HL-60/S4 (cell line): ENCODE data around the gene STAC2.

Source experiments
- in situ Hi-C: fragments of 300-500 bp; cut with MboI; formaldehyde crosslinking; loops from 2 replicates; pipeline ENCODE4 v1.14.3; 2022; ENCODE audit warnings: low sequenced_read_pairs

STAC2 gene

DNA sequence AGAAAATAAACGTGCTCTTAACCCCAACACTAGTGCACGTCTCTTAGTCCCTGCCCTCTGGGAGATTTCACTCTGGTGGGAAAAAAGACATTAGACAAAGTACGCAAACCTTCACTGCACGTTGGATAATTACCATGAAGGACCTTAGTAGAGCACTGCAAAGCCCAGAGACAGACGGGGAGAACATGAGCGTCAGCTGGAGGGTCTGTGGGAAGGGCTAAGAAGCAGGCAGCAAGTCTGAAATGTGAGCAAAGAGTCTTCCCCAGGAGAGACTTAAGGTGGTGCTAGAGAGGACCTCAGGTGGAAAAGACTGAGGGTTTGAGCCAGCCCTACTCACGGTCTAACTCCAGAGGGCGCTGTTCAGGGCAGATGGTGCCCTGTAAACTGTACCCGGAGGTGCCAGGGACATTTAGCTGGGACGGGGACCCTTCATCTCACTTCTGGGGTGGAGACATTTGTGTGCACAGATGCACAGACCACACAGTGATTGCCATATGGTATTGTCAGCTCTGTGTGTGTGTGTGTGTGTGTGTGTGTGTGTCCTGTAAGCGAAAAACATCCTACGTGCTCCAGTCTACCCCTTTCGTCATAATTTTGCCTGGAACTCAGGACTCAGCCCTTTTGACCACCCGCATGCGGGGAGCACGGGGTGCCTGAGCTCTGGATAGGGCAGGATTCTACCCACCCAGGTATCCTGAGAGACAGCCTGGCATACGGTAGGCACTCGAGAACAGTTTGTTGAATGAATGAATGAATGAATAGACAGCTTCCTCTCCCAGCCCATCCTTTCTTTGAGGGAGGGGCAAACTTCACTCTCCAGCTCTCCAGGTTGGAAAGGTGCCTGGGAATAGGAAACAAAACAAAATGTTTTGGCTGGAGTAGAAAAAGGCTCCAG, 10.1 kb upstream of the STAC2 start:
- in situ Hi-C loops: no loop called here

DNA sequence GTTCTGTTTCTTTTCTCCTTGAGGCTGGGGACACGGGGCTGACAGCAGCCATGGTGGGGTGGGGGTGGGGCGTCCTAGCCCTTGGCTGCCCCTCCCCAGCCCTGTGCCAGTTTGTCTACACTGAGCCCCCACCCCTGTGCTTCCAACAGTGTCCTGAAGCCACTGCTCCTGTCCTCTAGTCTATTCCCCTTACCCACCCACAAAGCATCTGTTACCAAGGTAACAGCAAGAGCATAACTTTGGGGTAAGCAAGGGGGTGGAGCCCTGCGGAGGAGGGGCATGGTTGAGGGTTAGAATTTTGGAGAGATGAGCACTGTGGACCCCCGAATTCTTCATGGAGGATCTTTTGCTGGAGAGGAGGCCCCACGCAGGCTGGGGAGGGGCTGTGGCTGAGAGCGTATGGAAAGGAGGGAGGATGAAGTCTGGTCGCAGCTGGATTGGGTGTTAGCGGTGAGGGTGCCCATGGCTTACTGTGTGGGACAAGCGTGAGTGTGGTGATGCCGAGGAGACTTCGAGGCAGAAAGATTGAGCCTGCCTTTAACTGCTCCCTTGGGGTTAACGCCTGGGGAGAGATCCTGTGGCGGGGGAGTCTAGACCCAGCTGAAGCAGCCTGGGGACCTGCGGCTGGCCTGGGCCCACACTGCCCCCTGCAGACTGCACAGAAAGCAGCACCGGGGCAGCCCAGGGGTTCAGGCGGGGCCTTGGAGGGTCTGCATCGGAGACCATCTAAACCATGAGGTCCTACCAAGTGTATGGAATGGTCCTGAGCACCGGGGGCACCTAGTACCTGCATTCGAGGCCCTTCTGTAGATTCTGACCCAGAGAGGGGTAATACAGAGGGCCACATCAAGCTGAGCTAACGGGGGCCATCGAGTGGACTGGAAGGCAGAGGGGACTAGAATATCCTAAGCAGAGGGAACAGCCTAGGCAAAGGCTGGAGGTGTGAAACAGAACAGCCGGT, 6.1 kb upstream of the STAC2 start:
- in situ Hi-C loops: no loop called here

DNA sequence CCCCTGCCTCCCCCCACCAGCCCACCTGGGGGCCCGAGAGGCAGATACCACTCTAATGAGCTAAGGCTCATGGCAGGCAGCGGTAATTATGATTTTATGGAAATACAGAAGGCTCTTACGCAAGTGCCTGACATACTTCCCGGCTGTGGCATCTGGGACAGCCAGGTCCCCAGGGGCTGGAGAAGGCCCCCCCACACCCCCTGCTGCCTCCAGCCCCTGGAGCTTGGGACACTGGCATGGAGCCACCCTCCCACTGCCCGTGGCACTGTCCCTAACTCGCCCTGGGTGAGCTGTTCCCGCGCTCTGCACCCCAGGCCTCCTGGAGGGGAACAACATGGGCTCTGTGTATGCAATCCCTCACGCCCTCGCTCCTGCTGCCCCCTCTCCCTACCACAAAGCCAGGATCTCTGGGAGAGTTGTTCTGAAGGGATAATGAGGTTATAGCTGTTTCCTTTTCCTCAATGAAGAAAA, 5.4 kb upstream of the STAC2 start:
- in situ Hi-C loops: no loop called here

DNA sequence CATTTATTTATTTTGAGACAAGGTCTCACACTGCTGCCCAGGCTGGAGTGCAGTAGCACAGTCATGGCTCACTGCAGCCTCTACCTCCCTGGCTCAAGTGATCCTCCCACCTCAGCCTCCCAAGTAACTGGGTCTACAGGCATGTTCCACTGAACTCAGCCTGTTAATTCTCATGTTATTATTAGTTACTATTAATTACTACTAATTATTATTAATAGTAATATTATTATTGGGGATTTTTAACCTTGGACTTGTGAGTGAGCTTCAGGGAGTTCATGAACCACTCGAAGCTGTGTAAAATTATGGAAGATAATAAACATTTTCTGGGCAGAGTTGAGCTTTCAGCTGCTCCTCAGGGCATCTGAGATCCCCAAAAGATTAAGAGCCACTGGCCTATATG, 4.6 kb upstream of the STAC2 start:
- in situ Hi-C loops: no loop called here

DNA sequence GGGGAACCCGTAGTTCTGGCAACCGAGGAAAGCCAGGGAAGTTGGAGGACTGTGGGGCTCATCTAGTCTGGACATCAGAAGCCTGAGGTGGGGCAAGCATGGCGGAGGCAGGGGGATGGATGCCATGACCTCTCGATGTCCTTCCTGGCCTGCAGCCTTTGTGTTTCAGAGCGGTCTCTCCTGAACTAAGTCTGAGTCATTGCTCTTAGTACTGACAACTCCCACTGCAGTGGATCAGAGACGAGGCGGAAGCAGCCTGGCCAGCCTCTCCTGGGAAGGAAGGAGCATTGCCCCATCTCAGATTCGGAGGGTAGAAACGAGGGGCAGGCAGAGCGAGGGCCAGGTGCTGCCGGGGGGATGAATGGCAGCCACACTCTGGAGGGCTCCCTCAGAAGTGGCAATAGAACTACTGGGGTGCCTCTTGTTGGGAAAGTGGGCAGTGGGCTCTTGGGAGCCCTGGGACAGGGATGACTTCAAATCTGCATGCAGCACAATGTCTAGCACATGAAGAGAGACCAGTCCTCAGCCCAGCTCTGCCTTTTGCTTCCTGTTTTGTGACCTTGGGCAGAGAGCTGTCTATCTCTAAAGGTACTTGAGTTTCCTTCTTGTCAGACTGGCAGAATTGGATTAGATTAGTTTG, 3.6 kb upstream of the STAC2 start:
- in situ Hi-C loops: no loop called here

DNA sequence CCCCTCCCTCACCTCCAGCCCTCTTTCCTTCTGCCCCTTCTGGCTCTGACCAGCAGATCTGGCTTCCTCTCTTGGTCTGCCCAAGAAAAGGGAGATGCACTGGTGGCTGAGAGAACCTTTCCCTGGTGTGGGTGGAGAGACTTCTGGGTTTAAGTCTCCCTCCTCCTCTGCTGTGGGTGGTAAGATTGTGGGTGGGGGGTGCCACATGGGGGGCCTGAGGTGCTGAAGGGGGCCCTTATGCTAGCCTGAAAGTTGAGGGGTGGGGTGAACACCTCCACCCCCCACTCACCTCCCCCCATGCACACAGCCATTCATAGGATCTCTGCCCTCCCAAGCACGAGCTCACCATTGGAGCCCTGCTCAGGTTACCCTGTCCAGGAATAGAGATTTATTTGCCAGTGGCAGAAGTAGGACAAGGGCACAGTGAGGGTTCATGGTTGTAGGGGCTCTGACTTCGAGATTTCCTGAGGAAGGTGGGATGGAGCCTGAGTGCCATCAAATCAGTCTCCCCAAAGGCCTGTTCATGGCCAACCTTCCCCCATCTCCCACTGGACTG, 1.7 kb upstream of the STAC2 start:
- in situ Hi-C loops: no loop called here

DNA sequence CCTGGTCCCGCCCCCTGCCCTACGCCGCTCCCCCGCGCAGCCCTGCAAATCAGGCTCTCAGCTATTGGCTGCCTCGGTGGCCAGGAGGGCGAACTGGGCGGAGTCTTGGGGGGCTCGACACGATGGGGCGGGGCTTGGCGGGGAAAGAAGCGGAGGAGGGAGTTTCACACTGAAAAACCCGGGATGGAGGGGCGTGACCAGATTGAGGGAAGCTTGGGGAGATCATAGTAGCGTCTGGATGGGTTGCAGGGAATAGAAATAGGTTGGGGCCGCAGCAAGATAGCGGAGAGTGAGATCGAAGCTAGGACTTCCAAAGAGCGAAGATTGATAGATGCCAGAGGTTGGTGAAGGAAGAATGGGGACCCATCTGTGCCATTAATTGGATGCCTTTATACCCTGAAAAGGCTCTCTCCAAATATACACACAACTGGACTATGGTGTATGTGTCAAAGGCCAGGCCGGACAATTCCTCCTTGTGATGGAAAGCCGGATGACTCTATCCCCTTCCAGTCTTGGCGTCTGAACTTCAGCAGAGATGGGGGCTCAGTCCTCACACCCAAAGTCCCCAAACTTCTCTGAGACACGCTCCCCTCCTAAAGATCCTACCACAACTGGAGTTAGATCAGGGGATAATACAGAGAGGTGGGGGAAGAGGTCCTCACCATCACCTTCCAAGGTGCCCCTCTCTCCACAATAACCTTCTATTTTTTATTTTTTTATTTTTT, 376 bp upstream of the STAC2 start:
- in situ Hi-C loops: no loop called here

DNA sequence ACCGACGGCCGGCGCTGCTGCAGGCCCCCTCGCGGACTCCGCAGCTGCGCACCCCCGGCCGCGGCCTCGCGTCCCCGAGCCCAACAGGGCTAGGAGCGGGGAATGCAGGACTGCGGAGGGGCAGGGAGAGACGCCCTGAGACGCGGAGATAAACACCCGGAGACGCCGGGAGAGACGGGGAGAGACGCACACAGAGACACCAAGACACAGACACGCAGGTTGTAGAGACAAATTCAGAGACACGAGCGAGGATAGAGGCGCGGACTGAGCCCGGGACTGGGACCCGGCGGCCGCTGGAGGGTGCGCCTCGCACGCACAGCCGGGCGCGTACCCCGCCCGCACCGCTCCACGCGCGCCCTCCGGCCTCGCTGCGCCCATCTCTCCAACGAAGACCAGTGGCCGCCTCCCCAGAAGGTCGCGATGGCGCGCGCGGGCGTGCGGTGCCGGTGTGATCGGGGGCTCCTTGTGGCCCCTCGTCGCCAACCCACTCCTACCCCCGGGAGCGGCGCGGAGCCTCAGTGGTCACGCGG, 902 bp downstream of the STAC2 start:
- in situ Hi-C loops: no loop called here

DNA sequence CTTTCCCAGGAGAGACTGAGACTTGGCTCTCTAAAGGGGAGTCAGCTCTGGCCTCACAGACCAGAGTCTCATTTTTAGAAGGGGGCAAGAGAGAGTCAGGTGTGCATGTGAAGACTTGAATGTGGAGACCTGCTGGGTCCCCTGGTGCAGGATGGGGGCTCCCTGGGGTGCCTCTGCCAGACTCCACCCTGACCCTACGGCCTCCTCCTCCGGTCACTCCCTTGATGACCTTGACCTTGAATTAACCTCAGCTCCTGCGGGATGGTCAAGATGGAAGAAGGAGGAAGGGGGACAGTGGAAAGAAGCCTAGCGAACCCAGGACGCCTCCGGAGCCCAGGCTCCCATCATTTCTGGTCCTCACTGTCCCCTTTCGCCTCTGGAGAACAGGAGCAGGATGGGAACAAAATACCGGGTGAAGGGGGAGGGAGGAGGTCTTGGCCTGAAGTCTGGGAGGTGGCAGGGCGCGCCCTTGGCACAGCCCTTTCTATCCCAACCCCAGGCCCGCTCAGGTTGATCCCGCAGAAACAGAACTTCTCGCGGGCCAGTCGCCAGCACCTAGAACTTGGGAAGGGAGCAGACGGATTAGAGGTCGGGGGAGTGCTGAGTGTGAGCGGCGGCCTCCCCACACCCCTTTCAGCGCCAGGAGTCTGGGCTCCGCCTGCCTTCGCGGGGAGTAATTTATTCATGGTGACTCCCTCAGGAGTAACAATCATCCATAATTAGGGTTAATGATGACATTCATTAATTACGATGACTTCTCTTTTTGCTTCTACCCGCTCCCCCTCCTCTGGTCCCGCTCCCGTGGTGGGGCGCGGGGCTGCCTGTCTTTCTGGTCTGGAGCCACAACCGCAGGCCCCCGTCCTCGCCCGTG, 1.6 kb downstream of the STAC2 start:
- in situ Hi-C loops: no loop called here

DNA sequence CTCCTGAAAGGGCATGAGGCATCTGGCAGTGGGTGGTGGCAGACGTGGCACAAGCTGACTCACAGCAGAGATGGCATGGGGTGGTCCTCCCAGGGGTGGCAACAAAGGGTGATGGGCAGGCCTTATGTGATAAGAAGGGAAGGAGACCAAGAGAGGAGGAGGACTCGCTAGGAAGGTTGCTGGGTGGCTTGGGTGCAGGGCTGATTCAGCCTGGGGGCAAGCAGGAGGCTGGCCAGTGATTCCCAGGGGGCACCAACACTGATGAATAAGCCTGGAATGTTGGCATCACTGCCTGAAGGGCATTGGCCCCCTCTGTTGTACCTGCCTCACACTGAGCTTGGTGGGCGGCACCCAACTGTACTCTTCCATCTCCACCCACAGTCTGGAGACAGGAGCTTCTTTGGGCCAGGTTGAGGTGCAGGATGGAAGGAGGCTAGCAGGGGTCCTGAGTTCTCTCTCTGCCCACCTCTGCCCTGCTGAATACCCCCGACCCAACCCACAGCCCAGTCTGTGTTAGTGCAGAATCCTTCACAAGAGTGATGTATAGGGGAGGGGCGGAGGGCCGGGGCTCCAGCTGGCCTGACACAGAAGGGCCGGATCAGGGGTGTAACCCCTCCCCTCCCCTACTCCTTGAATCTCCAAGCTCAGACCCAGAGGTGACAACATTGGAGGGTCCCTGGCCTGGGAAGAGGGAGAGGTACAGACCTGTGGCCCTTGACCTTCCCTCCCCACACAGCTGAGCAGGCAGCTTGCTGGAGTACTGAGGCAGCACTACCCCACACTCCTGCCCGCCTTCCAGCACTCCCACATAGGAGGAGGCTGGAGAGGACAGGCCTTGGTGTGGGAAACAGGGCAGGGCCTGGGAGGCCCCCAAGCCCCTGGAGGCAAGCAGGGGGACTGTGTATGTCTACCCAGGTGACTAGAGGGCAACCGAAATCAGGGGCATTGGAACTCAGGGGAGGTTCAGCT, 2.6 kb downstream of the STAC2 start:
- in situ Hi-C loops: no loop called here

DNA sequence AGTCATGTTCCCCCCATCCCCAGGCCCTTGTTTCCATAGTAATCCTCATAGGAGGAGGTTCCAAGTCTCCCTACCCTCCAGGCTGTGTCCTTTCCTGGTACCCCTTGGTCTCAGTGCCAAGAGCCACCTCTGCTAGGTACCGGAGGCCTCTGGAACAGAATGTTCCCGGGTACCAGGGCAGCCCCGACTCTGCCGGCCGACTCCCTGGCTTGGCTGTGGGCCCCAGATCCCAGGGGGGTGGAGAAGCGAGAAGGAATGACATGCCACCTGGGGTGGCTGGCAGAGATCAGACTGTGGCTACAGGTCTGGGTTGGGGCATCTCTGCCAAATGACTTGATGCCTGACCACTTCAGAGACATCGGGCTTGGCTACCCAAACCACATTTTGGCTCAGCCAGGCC, 3.6 kb downstream of the STAC2 start:
- in situ Hi-C loops: no loop called here

DNA sequence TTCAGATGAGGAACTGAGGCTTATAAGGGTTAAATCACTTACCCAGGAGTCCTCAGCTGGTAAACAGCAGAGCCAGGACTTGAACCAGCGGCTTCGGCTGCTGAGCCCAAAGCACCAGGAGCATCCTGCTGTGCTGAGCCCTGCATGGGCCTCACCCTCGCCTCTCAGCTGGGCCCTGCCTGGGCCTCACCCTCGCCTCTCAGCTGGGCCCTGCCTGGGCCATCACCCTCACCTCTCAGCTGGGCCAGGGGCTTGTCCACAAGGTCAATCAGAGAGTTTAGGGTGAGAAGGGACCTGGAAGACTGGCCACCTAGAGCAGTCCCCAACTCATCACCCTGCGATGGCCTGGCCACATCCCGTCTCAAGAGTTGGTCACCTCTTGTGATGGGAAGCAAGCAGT, 4.2 kb downstream of the STAC2 start:
- in situ Hi-C loops: no loop called here

DNA sequence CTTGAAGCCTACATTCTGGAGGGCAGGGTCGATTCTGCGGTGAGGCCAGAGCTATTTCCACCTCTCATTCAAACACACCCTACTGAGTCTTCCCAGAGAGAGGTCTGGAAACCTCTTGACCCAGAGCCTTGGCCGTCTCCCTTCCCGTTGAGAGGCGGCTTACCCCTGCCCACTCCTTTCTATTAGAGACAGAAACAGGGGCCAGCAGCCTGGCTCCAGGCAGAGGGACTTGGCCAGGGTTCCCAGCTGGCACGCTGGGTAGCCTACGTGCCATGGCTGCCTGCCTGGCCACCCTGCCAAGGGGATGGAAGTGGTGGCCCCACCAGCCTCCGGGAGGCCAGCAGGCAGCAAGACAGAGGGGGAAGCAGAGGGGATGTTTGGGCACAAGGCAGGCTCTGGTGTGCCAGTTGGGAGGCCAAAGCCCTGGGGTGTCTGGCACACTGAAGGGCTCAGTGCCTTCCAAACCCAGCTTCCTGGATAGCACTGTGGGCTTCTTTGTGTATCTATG, 6.0 kb downstream of the STAC2 start:
- in situ Hi-C loops: no loop called here

DNA sequence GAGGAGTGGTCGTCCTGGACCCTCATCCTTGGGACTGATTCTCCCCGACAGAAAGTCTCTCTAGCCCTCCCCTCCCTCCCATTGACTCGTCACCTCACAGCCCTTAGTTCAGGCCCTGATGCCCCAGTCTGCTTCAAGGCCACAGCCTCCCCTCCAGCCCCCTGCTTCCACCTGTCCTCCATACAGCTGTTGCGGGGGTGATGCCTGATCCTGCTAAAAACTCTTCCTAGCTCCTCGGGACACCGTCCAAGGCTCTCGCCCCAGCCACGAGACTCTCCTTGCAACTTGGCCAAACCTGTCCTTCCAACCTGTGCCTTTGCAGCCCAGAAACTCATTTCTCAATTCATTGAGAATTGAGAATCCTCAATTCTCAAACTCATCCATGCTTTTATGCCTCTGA, 6.8 kb downstream of the STAC2 start:
- in situ Hi-C loops: no loop called here

DNA sequence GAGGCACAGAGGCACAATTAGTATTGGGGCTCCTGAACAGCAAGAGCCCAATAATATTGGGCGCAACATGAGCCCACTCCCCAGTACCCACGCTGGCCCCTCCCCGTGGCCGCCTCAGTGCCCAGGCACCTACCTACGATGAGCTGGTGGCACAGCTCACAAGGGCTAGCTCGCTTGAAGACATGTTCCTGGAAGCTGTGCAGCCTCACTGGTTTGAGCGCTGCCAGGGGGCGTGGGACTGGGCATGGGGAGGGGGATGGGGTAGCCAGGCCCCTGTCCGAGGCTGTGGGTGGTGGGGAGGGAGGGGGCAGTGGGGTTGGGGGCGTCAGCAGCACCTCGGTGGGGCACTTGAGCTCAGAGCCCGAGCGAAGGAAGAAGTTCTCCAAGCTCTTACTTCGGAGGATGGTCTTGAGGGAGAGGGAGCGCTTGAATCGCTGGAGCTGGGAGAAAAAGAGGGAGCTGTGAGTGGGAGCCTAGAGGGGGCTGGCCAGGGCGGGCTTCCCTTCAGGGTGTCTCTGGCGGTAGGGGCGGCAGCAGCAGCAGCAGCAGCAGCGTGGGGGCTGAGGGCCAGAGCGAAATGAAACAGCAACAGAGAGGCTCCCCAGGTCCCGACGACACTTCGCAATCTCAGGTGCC, 7.9 kb downstream of the STAC2 start:
- in situ Hi-C loops: no loop called here

DNA sequence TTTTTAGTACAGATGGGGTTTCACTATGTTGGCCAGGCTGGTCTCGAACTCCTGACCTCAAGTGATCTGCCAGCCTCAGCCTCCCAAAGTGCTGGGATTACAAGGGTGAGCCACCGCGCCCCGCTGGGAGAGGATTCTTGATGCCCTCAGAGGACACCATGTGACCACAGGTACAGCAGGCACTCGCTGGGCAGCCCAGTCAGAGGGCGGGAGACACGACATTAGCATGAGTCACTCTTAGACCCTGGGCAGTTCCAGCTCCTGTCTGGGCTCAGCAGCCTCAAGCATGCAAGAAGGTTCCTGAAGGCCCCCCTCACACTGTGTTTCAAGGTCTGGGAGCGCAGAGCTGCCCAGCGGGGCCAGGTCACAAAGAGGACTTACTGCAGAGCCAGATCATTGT, 11.9 kb downstream of the STAC2 start:
- in situ Hi-C loops: no loop called here

DNA sequence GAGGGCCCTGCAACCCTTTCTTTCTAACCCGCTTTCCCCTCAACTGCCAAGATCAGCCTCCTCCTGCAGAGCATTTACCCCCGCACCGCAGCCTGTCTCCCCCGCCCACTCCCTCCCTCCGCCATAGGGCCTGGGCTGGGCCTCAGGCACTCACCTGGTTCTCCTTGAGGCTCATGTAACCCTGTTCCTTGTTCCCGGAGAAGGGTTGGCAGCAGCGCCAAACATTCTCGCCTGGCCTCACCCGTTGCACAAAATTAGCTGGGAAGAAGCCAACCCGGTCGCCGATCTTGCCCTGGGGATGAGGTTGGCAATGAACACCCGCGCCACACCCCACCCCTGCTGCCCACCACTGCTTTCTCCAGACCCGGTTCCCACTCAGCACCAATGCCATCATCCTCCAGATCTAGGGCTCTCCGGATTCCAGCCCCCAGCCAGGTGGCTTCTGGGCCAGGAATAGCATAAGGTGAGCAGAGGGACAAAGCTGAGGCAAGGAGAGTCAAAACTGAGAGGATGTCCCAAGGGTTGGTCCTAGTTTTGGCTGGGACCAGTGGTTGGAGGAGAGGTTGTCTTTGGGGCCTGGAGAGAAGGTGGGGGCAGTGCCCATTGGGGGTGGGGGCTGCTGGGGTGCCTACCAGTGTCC, 12.8 kb downstream of the STAC2 start:
- in situ Hi-C loops: no loop called here
